DND-41 (cell line): ENCODE measurements around the gene HDGF.

ENCODE experiments used
- ATAC-seq: fragments of 200-7000 bp; cut with Tn5 transposase; 3 replicates; pipeline ENCODE4 v1.9.1; 2021; ENCODE audit warnings: low read depth; ENCODE audit not compliant: insufficient read depth
- DNase-seq: peaks from one replicate; pipeline ENCODE4 v3.0.0-alpha.2; 2020
- H2AFZ ChIP-seq: 2 replicates; pipeline ENCODE4 v1.6.0; 2012; ENCODE audit warnings: low read depth, low read length
- H3K27ac ChIP-seq: 2 replicates; pipeline ENCODE4 v1.5.1; 2012; ENCODE audit warnings: low read length, inconsistent platforms
- H3K27me3 ChIP-seq: fragments of 200-600 bp; sonication (generic); 2 replicates; pipeline ENCODE4 v1.6.0; 2012; ENCODE audit warnings: low read length, mild to moderate bottlenecking, inconsistent platforms; ENCODE audit not compliant: insufficient read depth, poor library complexity
- H3K36me3 ChIP-seq: 2 replicates; pipeline ENCODE4 v1.5.1; 2012; ENCODE audit warnings: low read length, inconsistent platforms; ENCODE audit not compliant: insufficient read depth
- H3K4me1 ChIP-seq: 2 replicates; pipeline ENCODE4 v1.5.1; 2012; ENCODE audit warnings: mild to moderate bottlenecking, low read length; ENCODE audit not compliant: insufficient read depth
- H3K4me2 ChIP-seq: 2 replicates; pipeline ENCODE4 v1.6.0; 2012; ENCODE audit warnings: mild to moderate bottlenecking, moderate library complexity, low read length, inconsistent platforms; ENCODE audit not compliant: insufficient read depth
- H3K4me3 ChIP-seq, 2 experiments: fragments of 200-600 bp in 1 of 2; shearing (Covaris generic) in 1 of 2; 2 replicates each; pipeline ENCODE4 v1.5.1; 2012 to 2016; ENCODE audit warnings: inconsistent platforms in 2 of 2, low read length in 2 of 2, mild to moderate bottlenecking in 2 of 2, low read depth in 1 of 2, moderate library complexity in 1 of 2
- H3K79me2 ChIP-seq: 2 replicates; pipeline ENCODE4 v1.6.0; 2012; ENCODE audit warnings: low read length, inconsistent platforms; ENCODE audit not compliant: insufficient read depth
- H3K9ac ChIP-seq: 2 replicates; pipeline ENCODE4 v1.6.0; 2012; ENCODE audit warnings: low read depth, mild to moderate bottlenecking, inconsistent platforms, low read length, moderate library complexity
- H3K9me3 ChIP-seq: 2 replicates; pipeline ENCODE4 v1.5.1; 2012; ENCODE audit warnings: low read length, moderate library complexity, mild to moderate bottlenecking, inconsistent platforms; ENCODE audit not compliant: insufficient read depth, severe bottlenecking
- H4K20me1 ChIP-seq: 2 replicates; pipeline ENCODE4 v1.6.0; 2012; ENCODE audit warnings: low read length; ENCODE audit not compliant: insufficient read depth
- CTCF ChIP-seq: IDR thresholded peaks from 2 replicates; pipeline ENCODE4 v1.5.1; 2012; ENCODE audit warnings: borderline replicate concordance, low read length, moderate library complexity, mild to moderate bottlenecking; ENCODE audit not compliant: poor library complexity, severe bottlenecking; ENCODE audit errors: extremely low read depth
- EZH2 ChIP-seq: IDR thresholded peaks from 3 replicates; pipeline ENCODE4 v1.6.1; 2012; ENCODE audit warnings: borderline replicate concordance, low read depth, mild to moderate bottlenecking, moderate library complexity, low read length, inconsistent platforms; ENCODE audit not compliant: severe bottlenecking

Gene HDGF

GRCh38 chr1:156742801-156743200 lies 8.7 kb downstream of the HDGF start:
- Histone ChIP-seq H3K4me2 (no peak overlapping the region), H3K4me3 (no peak overlapping the region), H3K36me3 (peaks cover 67% of the 10 kb centered on the region), H3K27me3 (no peaks in the 10 kb centered on the region), H3K27ac (no peak overlapping the region), H4K20me1 (peaks cover 30% of the 10 kb centered on the region), H3K9ac (no peak overlapping the region), H3K79me2 (peaks cover 61% of the 10 kb centered on the region), H2AFZ (no peak overlapping the region), H3K4me1 (peaks cover 54% of the 10 kb centered on the region), H3K9me3 (no peaks in the 10 kb centered on the region)
- TF ChIP-seq CTCF = no peak
- no peak for TF ChIP-seq EZH2
- ATAC-seq (no peak), DNase-seq (no peak)

GRCh38 chr1:156742017-156742416 lies 9.5 kb downstream of the HDGF start:
- peaks cover 68% of the 10 kb centered on the region for H3K36me3 ChIP-seq
- H3K79me2 ChIP-seq = peaks cover 53% of the 10 kb centered on the region
- H3K4me2 ChIP-seq = peak overlapping the region; percentile 57

GRCh38 chr1:156741481-156741983 lies 9.9 kb downstream of the HDGF start:
- peak overlapping the region; percentile 6 to 48; a peak in 3 of 4 replicates for H3K4me3 ChIP-seq
- H3K27me3 ChIP-seq = no peaks in the 10 kb centered on the region
- no peaks in the 10 kb centered on the region for H3K9me3 ChIP-seq
- peak overlapping the region; percentile 57 for H3K4me2 ChIP-seq
- ATAC-seq (no peak), DNase-seq (no peak)
- peak overlapping the region; percentile 37 for H2AFZ ChIP-seq
- TF ChIP-seq EZH2 (no peak), CTCF (no peak)
- H3K9ac ChIP-seq = peak overlapping the region; percentile 47
- H3K27ac ChIP-seq = peak overlapping the region; percentile 79
- H3K4me1 ChIP-seq = peaks cover 43% of the 10 kb centered on the region
- H3K79me2 ChIP-seq = peaks cover 48% of the 10 kb centered on the region
- H3K36me3 ChIP-seq = peaks cover 73% of the 10 kb centered on the region
- H4K20me1 ChIP-seq = peaks cover 19% of the 10 kb centered on the region

More at GRCh38 chr1:156742017-156742416, 9.5 kb downstream of the HDGF start:
- Histone ChIP-seq H3K4me1 (peaks cover 47% of the 10 kb centered on the region), H3K9ac (no peak overlapping the region), H3K9me3 (no peaks in the 10 kb centered on the region), H3K4me3 (peak overlapping the region in 1 of 2 experiments; percentile 48; a peak in 2 of 4 replicates), H4K20me1 (peaks cover 24% of the 10 kb centered on the region), H3K27ac (peak overlapping the region; percentile 79), H3K27me3 (no peaks in the 10 kb centered on the region), H2AFZ (no peak overlapping the region)
- ATAC-seq (no peak), DNase-seq (no peak)
- TF ChIP-seq CTCF (no peak), EZH2 (no peak)
